Activated CD4-positive, alpha-beta T cell treated with anti-CD3 and anti-CD28 coated beads for 36 hours (primary cell): ENCODE measurements around the gene SENP5. TPM values are rescaled to one million over a fixed set of nuclear protein-coding genes. Genes with fewer than 3 reads are reported as not detected.

Experiments used
- total RNA-seq, 2 experiments: library from RNA; stranded (reverse); gene quantifications; one replicate each; pipeline ENCODE4 v1.2.3, GENCODE V29; 2021

SENP5 gene
- total RNA-seq, 2 experiments from 2014 or later, result 27.7 to 33.0 TPM

Other genes with a start within 250 kb of the SENP5 start
- 10 to 100 TPM; 19.6 to 19.7 TPM for gene NRROS, start 228.2 kb upstream of the SENP5 start, total RNA-seq
- gene CEP19, start 155.7 kb upstream of the SENP5 start, total RNA-seq, result 1 to 10 TPM; 4.7 to 5.6 TPM
- 10 to 100 TPM; 37.8 to 42.2 TPM for gene PIGX, start 155.5 kb upstream of the SENP5 start, total RNA-seq
- gene PAK2, start 128.1 kb upstream of the SENP5 start, total RNA-seq, result 10 to 100 TPM; 57.6 to 82.2 TPM
- gene NCBP2, start 74.6 kb downstream of the SENP5 start, total RNA-seq, result 100 to 1,000 TPM in 1 of 2 experiments, 10 to 100 TPM in 1; 94.8 to 107 TPM
- under 1 TPM; 0.44 to 0.71 TPM for gene PIGZ, start 100.9 kb downstream of the SENP5 start, total RNA-seq
- 1 to 10 TPM; 3.7 to 4.3 TPM for gene MELTF, start 161.9 kb downstream of the SENP5 start, total RNA-seq